Liver (tissue), 9 donors: ENCODE measurements around the gene DOCK10. TPM values are rescaled to one million over a fixed set of nuclear protein-coding genes. Genes with fewer than 3 reads are reported as not detected.

Source experiments
- DNase-seq: peaks from one replicate; pipeline ENCODE4 v3.0.0-alpha.2; 2017; ENCODE audit warnings: low spot score
- H3K27ac ChIP-seq, 2 donors: one replicate each; pipeline ENCODE4 v1.7.0; 2013; ENCODE audit warnings: inconsistent platforms in 2 of 2, low read length in 2 of 2, control low read depth in 1 of 2, low read depth in 1 of 2, mild to moderate bottlenecking in 1 of 2
- H3K27me3 ChIP-seq, 4 donors: one replicate each; pipeline versions ENCODE4 v1.6.1 to v1.7.0; 2013; ENCODE audit warnings: low read length in 3 of 4, inconsistent platforms in 1 of 4, mild to moderate bottlenecking in 1 of 4, moderate library complexity in 1 of 4; ENCODE audit not compliant: control insufficient read depth in 4 of 4, insufficient read depth in 4 of 4
- H3K36me3 ChIP-seq, 4 donors: one replicate each; pipeline versions ENCODE4 v1.6.1 to v1.7.0; 2013; ENCODE audit warnings: low read length in 3 of 4, mild to moderate bottlenecking in 3 of 4, low read depth in 1 of 4, moderate library complexity in 1 of 4; ENCODE audit not compliant: control insufficient read depth in 4 of 4, insufficient read depth in 3 of 4
- H3K4me1 ChIP-seq, 4 donors: one replicate each; pipeline versions ENCODE4 v1.6.1 to v1.7.0; 2013; ENCODE audit warnings: low read length in 3 of 4, mild to moderate bottlenecking in 3 of 4, moderate library complexity in 1 of 4; ENCODE audit not compliant: control insufficient read depth in 4 of 4, insufficient read depth in 4 of 4
- H3K4me3 ChIP-seq, 3 donors: one replicate each; pipeline versions ENCODE4 v1.6.1 to v1.7.0; 2013; ENCODE audit warnings: low read length in 3 of 3, control low read depth in 1 of 3, low read depth in 1 of 3, mild to moderate bottlenecking in 1 of 3
- H3K9ac ChIP-seq, 2 donors: one replicate each; pipeline ENCODE4 v1.7.0; 2013; ENCODE audit warnings: low read length in 2 of 2, mild to moderate bottlenecking in 2 of 2, moderate library complexity in 2 of 2, control low read depth in 1 of 2, low read depth in 1 of 2
- H3K9me3 ChIP-seq, 4 donors: one replicate each; pipeline versions ENCODE4 v1.6.1 to v1.7.0; 2013; ENCODE audit warnings: low read length in 3 of 4; ENCODE audit not compliant: control insufficient read depth in 4 of 4
- EGR1 ChIP-seq, 2 donors: IDR thresholded peaks; 2 replicates each; pipeline ENCODE4 v1.6.1; 2016 to 2018; ENCODE audit warnings: antibody characterized with exemption in 2 of 2, low read depth in 2 of 2
- FOXA1 ChIP-seq: IDR thresholded peaks from 2 replicates; pipeline ENCODE4 v1.6.1; 2016; ENCODE audit warnings: antibody characterized with exemption
- FOXA2 ChIP-seq: IDR thresholded peaks from 2 replicates; pipeline ENCODE4 v1.6.1; 2016; ENCODE audit warnings: antibody characterized with exemption
- GABPA ChIP-seq, 2 donors: IDR thresholded peaks in 1 of 2; conservative IDR thresholded peaks in 1 of 2; 2 replicates each; pipeline ENCODE4 v1.6.1; 2016; ENCODE audit warnings: antibody characterized with exemption in 2 of 2, mild to moderate bottlenecking in 1 of 2, moderate library complexity in 1 of 2
- HNF4A ChIP-seq, 2 donors: conservative IDR thresholded peaks; 2 replicates each; pipeline ENCODE4 v1.6.1; 2016; ENCODE audit warnings: antibody characterized with exemption in 2 of 2, mild to moderate bottlenecking in 2 of 2
- JUND ChIP-seq, 2 donors: IDR thresholded peaks; 2 replicates each; pipeline ENCODE4 v1.6.1; 2016; ENCODE audit warnings: antibody characterized with exemption in 2 of 2
- RAD21 ChIP-seq, 2 donors: IDR thresholded peaks; 2 replicates each; pipeline ENCODE4 v1.6.1; 2016; ENCODE audit warnings: antibody characterized with exemption in 2 of 2, mild to moderate bottlenecking in 2 of 2
- SP1 ChIP-seq: IDR thresholded peaks from 2 replicates; pipeline ENCODE4 v1.6.1; 2018; ENCODE audit warnings: antibody characterized with exemption, mild to moderate bottlenecking
- TAF1 ChIP-seq: conservative IDR thresholded peaks from 2 replicates; pipeline ENCODE4 v1.6.1; 2016; ENCODE audit warnings: antibody characterized with exemption, mild to moderate bottlenecking
- WGBS: extraction: QIAGEN DNeasy Blood & Tissue Kit; methylation state at CpG from one replicate; pipeline ENCODE4 v1.1.7; 2013; 5-methylcytosine and 5-hydroxymethylcytosine counted together
- polyA plus RNA-seq, 2 donors: library from polyadenylated mRNA; stranded (reverse) in 1 of 2; unstranded in 1 of 2; fragments of 200-250 nt in 1 of 2; fragments of >200 nt in 1 of 2; fragmentation: Nextera tagmentation in 1 of 2; extraction: Ambion mirVana in 1 of 2; gene quantifications; one replicate each; pipeline versions ENCODE4 v1.2.1 to v1.2.3, GENCODE V29; 2013 to 2015
- total RNA-seq, 2 donors: library from RNA; depleted of rRNA; stranded (reverse); fragments of >200 nt; gene quantifications; one replicate each; pipeline ENCODE4 v1.2.3, GENCODE V29; 2014
- TF ChIP-seq, protein P1 (sequence below): fragments of 150-350 bp; IDR thresholded peaks from 2 replicates; pipeline ENCODE4 v1.5.1; 2017; ENCODE audit warnings: improper control_type of control experiment, low read depth, low read length; ENCODE audit not compliant: missing input control
- TF ChIP-seq, protein P2 (sequence below): IDR thresholded peaks from 2 replicates; pipeline ENCODE4 v1.6.1; 2016; ENCODE audit warnings: antibody characterized with exemption
- TF ChIP-seq, protein P3 (sequence below): IDR thresholded peaks from 2 replicates; pipeline ENCODE4 v1.6.1; 2016; ENCODE audit warnings: antibody characterized with exemption
- TF ChIP-seq, protein P4 (sequence below): IDR thresholded peaks from 2 replicates; pipeline ENCODE4 v1.6.1; 2016; ENCODE audit warnings: antibody characterized with exemption
- donor health status: healthy.
- donor health status: healthy.
- donor health status: healthy.
- donor health status: healthy.
- donor health status: healthy.

The DOCK10 gene
- total and polyA plus RNA-seq, 4 donors = 1.2 to 15.3 (median 6.8) TPM

DNA sequence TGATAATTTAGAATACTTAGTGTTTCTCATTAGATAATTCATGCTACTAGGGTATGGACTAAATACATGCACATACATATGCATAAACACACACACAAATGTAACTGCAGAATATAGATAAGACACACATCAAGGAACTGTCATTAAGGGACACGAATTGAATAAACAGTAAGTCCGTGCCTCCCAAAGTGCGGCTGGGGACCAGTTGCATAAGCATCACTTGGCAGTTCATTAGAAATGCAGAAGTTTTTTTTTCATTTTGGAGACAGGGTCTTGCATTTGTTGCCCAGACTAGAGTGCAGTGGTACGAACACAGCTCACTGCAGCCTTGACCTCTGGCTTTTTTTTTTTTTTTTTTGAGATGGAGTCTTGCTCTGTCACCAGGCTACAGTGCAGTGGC, 196.1 kb downstream of the DOCK10 start:
- Histone ChIP-seq H3K36me3 (peaks cover 0 to 3% (median 0%) of the 10 kb centered on the region in 4 donors), H3K27me3 (no peaks in the 10 kb centered on the region), H3K27ac (no peak overlapping the region), H3K4me1 (no peaks in the 10 kb centered on the region), H3K9ac (no peak overlapping the region), H3K9me3 (no peaks in the 10 kb centered on the region), H3K4me3 (no peak overlapping the region)
- no peak for TF ChIP-seq SP1
- no peak for TF ChIP-seq JUND (IDR thresholded peaks at IDR 0.05)
- TF ChIP-seq, protein P1, sequence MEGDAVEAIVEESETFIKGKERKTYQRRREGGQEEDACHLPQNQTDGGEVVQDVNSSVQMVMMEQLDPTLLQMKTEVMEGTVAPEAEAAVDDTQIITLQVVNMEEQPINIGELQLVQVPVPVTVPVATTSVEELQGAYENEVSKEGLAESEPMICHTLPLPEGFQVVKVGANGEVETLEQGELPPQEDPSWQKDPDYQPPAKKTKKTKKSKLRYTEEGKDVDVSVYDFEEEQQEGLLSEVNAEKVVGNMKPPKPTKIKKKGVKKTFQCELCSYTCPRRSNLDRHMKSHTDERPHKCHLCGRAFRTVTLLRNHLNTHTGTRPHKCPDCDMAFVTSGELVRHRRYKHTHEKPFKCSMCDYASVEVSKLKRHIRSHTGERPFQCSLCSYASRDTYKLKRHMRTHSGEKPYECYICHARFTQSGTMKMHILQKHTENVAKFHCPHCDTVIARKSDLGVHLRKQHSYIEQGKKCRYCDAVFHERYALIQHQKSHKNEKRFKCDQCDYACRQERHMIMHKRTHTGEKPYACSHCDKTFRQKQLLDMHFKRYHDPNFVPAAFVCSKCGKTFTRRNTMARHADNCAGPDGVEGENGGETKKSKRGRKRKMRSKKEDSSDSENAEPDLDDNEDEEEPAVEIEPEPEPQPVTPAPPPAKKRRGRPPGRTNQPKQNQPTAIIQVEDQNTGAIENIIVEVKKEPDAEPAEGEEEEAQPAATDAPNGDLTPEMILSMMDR = no peak
- TF ChIP-seq, protein P2, sequence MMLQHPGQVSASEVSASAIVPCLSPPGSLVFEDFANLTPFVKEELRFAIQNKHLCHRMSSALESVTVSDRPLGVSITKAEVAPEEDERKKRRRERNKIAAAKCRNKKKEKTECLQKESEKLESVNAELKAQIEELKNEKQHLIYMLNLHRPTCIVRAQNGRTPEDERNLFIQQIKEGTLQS = no peak
- TF ChIP-seq GABPA (IDR thresholded peaks at IDR 0.05 in 1 of 2, conservative IDR thresholded peaks at IDR 0.05 in 1 of 2) = no peak
- TF ChIP-seq HNF4A (conservative IDR thresholded peaks at IDR 0.05) = no peak
- no peak for TF ChIP-seq TAF1
- TF ChIP-seq FOXA1 = no peak
- WGBS = 87% methylated on average over 4 of the region's 4 CpGs
- no peak for DNase-seq

DNA sequence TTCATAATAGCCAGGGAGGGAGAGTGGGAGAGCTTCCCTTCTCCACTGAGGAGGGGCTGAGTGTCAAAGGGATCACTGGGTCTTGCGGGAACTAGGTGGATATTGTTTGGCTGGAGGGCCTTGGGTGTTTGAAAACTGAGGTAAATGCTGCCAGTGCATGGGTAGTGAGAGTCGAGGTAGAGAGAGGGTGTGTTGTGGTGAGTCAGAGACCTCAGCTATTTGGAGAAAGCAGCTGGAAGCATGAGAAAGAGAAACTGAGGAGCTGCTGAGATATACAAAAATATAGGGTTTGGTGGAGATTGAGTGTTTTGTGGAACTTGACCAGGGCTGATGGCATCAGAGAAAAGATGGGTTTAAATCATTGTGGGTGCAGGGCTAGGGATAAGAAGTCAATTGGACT, 199.1 kb downstream of the DOCK10 start:
- H3K27ac ChIP-seq = no peak overlapping the region
- DNase-seq = no peak
- H3K9me3 ChIP-seq = no peaks in the 10 kb centered on the region
- TF ChIP-seq EGR1 (IDR thresholded peaks at IDR 0.05; ENCODE audit: low read depth in 2 of 2) (no peak), RAD21 (IDR thresholded peaks at IDR 0.05) (no peak), HNF4A (conservative IDR thresholded peaks at IDR 0.05) (no peak), FOXA2 (no peak)
- TF ChIP-seq, protein P1 = no peak
- TF ChIP-seq, protein P3, sequence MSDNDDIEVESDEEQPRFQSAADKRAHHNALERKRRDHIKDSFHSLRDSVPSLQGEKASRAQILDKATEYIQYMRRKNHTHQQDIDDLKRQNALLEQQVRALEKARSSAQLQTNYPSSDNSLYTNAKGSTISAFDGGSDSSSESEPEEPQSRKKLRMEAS = no peak
- TF ChIP-seq, protein P4, sequence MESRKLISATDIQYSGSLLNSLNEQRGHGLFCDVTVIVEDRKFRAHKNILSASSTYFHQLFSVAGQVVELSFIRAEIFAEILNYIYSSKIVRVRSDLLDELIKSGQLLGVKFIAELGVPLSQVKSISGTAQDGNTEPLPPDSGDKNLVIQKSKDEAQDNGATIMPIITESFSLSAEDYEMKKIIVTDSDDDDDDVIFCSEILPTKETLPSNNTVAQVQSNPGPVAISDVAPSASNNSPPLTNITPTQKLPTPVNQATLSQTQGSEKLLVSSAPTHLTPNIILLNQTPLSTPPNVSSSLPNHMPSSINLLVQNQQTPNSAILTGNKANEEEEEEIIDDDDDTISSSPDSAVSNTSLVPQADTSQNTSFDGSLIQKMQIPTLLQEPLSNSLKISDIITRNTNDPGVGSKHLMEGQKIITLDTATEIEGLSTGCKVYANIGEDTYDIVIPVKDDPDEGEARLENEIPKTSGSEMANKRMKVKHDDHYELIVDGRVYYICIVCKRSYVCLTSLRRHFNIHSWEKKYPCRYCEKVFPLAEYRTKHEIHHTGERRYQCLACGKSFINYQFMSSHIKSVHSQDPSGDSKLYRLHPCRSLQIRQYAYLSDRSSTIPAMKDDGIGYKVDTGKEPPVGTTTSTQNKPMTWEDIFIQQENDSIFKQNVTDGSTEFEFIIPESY = no peak
- H3K4me1 ChIP-seq = no peaks in the 10 kb centered on the region
- no peak overlapping the region for H3K9ac ChIP-seq
- 86% methylated on average over 2 of the region's 2 CpGs for WGBS
- no peaks in the 10 kb centered on the region for H3K27me3 ChIP-seq
- H3K36me3 ChIP-seq = peaks cover 0 to 3% (median 0%) of the 10 kb centered on the region in 4 donors
- no peak overlapping the region for H3K4me3 ChIP-seq
